ENCODE measurements around the gene VWA8.

VWA8 gene

GRCh38 chr13:41709511-41709910 is 251.4 kb downstream of the VWA8 start:
- TF ChIP-seq CTCF (IDR thresholded peaks at IDR 0.05; ENCODE audit: low read length): no peak
- TF ChIP-seq EZH2phosphoT487 (IDR thresholded peaks at IDR 0.05; ENCODE audit: low read length): no peak
- no peak for TF ChIP-seq EZH2 (optimal IDR thresholded peaks at IDR 0.05; ENCODE audit: low read depth, low read length)
- DNase-seq: no peak

GRCh38 chr13:41708713-41709112 is 252.2 kb downstream of the VWA8 start:
- H3K9me3 ChIP-seq (replicated peaks; ENCODE audit: insufficient read depth, low read length): no peaks in the 10 kb centered on the region
- no peaks in the 10 kb centered on the region for H3K4me1 ChIP-seq (ENCODE audit: low read length)
- no peak overlapping the region for H2AFZ ChIP-seq (ENCODE audit: low read length)
- H3K27ac ChIP-seq (ENCODE audit: low read length): no peak overlapping the region
- H3K27me3 ChIP-seq (replicated peaks; ENCODE audit: insufficient read depth, low read length): no peaks in the 10 kb centered on the region
- no peaks in the 10 kb centered on the region for H3K36me3 ChIP-seq (replicated peaks; ENCODE audit: insufficient read depth, low read length)
- H3K9me2 ChIP-seq (replicated peaks; ENCODE audit: insufficient read depth, low read length): no peaks in the 10 kb centered on the region
- H3K4me2 ChIP-seq (ENCODE audit: low read depth, low read length): no peak overlapping the region
- H4K20me1 ChIP-seq (ENCODE audit: insufficient read depth, low read length): no peaks in the 10 kb centered on the region
- no peaks in the 10 kb centered on the region for H3K79me2 ChIP-seq (ENCODE audit: low read length)
- H3F3A ChIP-seq (ENCODE audit: insufficient read depth, low read length): no peaks in the 10 kb centered on the region
- TF ChIP-seq CTCF (IDR thresholded peaks at IDR 0.05; ENCODE audit: low read length): no peak
- TF ChIP-seq EZH2phosphoT487 (IDR thresholded peaks at IDR 0.05; ENCODE audit: low read length): no peak
- TF ChIP-seq EZH2 (optimal IDR thresholded peaks at IDR 0.05; ENCODE audit: low read depth, low read length): no peak
- no peak overlapping the region for H3K9ac ChIP-seq (ENCODE audit: low read length)
- H3K4me3 ChIP-seq (ENCODE audit: low read length): no peak overlapping the region
- no peak for DNase-seq

More at GRCh38 chr13:41709511-41709910, 251.4 kb downstream of the VWA8 start:
- Histone ChIP-seq H3K9ac (ENCODE audit: low read length) (no peak overlapping the region), H3K27ac (ENCODE audit: low read length) (no peak overlapping the region), H3K9me3 (replicated peaks; ENCODE audit: insufficient read depth, low read length) (no peaks in the 10 kb centered on the region), H3K4me2 (ENCODE audit: low read depth, low read length) (no peak overlapping the region), H3K4me1 (ENCODE audit: low read length) (no peaks in the 10 kb centered on the region), H3K4me3 (ENCODE audit: low read length) (no peak overlapping the region), H3F3A (ENCODE audit: insufficient read depth, low read length) (no peaks in the 10 kb centered on the region), H2AFZ (ENCODE audit: low read length) (no peak overlapping the region), H4K20me1 (ENCODE audit: insufficient read depth, low read length) (no peaks in the 10 kb centered on the region), H3K27me3 (replicated peaks; ENCODE audit: insufficient read depth, low read length) (no peaks in the 10 kb centered on the region), H3K9me2 (replicated peaks; ENCODE audit: insufficient read depth, low read length) (no peaks in the 10 kb centered on the region), H3K36me3 (replicated peaks; ENCODE audit: insufficient read depth, low read length) (no peaks in the 10 kb centered on the region), H3K79me2 (ENCODE audit: low read length) (no peaks in the 10 kb centered on the region)

GRCh38 chr13:41707194-41707821 is 253.6 kb downstream of the VWA8 start:
- H3K4me3 ChIP-seq (ENCODE audit: low read length): no peak overlapping the region
- no peaks in the 10 kb centered on the region for H3K9me2 ChIP-seq (replicated peaks; ENCODE audit: insufficient read depth, low read length)

More at GRCh38 chr13:41707194-41707821, 253.6 kb downstream of the VWA8 start:
- Histone ChIP-seq H3K27me3 (replicated peaks; ENCODE audit: insufficient read depth, low read length) (no peaks in the 10 kb centered on the region), H2AFZ (ENCODE audit: low read length) (no peak overlapping the region), H3K9ac (ENCODE audit: low read length) (no peak overlapping the region), H4K20me1 (ENCODE audit: insufficient read depth, low read length) (no peaks in the 10 kb centered on the region), H3K79me2 (ENCODE audit: low read length) (no peaks in the 10 kb centered on the region), H3F3A (ENCODE audit: insufficient read depth, low read length) (no peaks in the 10 kb centered on the region), H3K36me3 (replicated peaks; ENCODE audit: insufficient read depth, low read length) (no peaks in the 10 kb centered on the region), H3K4me1 (ENCODE audit: low read length) (no peaks in the 10 kb centered on the region), H3K27ac (ENCODE audit: low read length) (no peak overlapping the region), H3K4me2 (ENCODE audit: low read depth, low read length) (no peak overlapping the region), H3K9me3 (replicated peaks; ENCODE audit: insufficient read depth, low read length) (no peaks in the 10 kb centered on the region)
- no peak for TF ChIP-seq CTCF (IDR thresholded peaks at IDR 0.05; ENCODE audit: low read length)
- TF ChIP-seq EZH2 (optimal IDR thresholded peaks at IDR 0.05; ENCODE audit: low read depth, low read length): no peak
- no peak for TF ChIP-seq EZH2phosphoT487 (IDR thresholded peaks at IDR 0.05; ENCODE audit: low read length)
- DNase-seq: no peak
